Measurements from ENCODE around the gene AKT3.

GRCh38 chr1:243499248-243499647, 350.8 kb downstream of the AKT3 start:
- TF ChIP-seq CTCF (IDR thresholded peaks at IDR 0.05; ENCODE audit: control extremely low read depth in 1 of 3, insufficient read depth in 1 of 3, low read depth in 1 of 3, low read length in 3 of 3) (no peak), TEAD4 (IDR thresholded peaks at IDR 0.05; ENCODE audit: low read depth, low read length) (no peak), SP1 (IDR thresholded peaks at IDR 0.05; ENCODE audit: low read depth, low read length) (no peak), POLR2A (IDR thresholded peaks at IDR 0.05; ENCODE audit: control extremely low read depth in 1 of 2, low read depth in 2 of 2, low read length in 2 of 2) (no peak), POLR2AphosphoS5 (IDR thresholded peaks at IDR 0.05; ENCODE audit: low read depth, low read length) (no peak), HDAC2 (IDR thresholded peaks at IDR 0.05; ENCODE audit: borderline replicate concordance in 1 of 2, low read depth in 2 of 2, low read length in 2 of 2) (no peak), USF2 (IDR thresholded peaks at IDR 0.05; ENCODE audit: low read length) (no peak), MAX (IDR thresholded peaks at IDR 0.05) (no peak), ATF2 (IDR thresholded peaks at IDR 0.05; ENCODE audit: low read length) (no peak), CHD2 (IDR thresholded peaks at IDR 0.05; ENCODE audit: low read length) (no peak)

Data from H1 (cell line).